Adipose tissue (tissue), 3 donors: ENCODE results near the gene MED14. TPM values are rescaled to one million over a fixed set of nuclear protein-coding genes. Genes with fewer than 3 reads are reported as not detected.
"Not testable (repeated sequence)": the region's sequence is repeated elsewhere in the genome, so short reads cannot be mapped to it uniquely, and the experiment has no call there.

ENCODE experiments used
- H3K27ac ChIP-seq: one replicate; pipeline ENCODE4 v1.5.1; 2013; ENCODE audit warnings: low read depth, low read length
- WGBS, 3 donors: extraction: QIAGEN DNeasy Blood & Tissue Kit; methylation state at CpG; one replicate each; pipeline ENCODE4 v1.1.7; 2013; 5-methylcytosine and 5-hydroxymethylcytosine counted together
- polyA plus RNA-seq, 3 donors: library from polyadenylated mRNA; stranded (reverse); fragments of 200-250 nt; gene quantifications; one replicate each; pipeline ENCODE4 v1.2.3, GENCODE V29; 2013
- donor health status: healthy with polysubstance abuse.
- donor health status: Bipolar disorder and iron deficiency.
- donor health status: healthy.

Gene MED14
- polyA plus RNA-seq, 3 donors, result 7.6 to 9.4 (median 8.8) TPM

DNA sequence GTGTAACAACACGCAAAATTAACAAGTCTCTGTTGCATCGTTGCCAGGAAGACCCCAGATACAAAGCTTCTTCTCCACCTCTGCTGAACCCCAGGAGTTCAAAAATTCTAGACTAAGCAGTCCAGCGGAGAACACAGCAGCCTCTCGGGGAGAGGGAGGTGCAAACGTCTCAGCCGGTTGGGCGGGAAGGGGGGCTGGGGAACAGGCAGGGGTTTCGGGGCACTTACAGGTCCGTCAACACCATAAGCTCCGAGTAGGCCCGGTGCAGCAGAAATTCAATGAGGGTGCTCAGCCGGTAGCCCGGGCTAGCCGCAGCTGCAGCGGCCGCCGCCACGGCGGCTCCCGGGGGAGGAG is 394 bp downstream of the MED14 start:
- 0 to 1% (median 1%) methylated on average over 13 to 20 of the region's 20 CpGs for WGBS, 3 donors

DNA sequence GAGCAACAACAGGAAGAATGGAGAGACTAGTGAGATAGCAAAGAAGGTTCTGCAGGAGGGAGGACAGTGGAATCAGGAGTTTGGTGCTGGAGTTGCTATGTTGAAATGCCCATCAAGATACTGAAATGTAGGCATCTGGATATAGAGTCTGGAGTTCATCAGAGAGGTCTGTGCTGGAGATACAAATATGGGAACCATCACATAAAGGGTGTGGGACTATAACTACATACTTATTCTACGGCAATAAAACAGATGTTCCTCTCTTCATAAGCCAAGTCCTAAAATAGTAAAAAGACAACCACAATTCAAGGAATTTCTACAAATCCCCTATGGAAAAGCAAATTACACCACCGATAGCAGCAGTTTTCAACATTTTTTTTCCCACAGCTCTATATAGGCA is 1.6 kb downstream of the MED14 start:
- WGBS, 3 donors, result 11 to 47% (median 30%) methylated on average over 2 of the region's 2 CpGs
- H3K27ac ChIP-seq, result no peak overlapping the region

More for the DNA sequence above, 394 bp downstream of the MED14 start:
- H3K27ac ChIP-seq, result peak overlapping the region; percentile 98

DNA sequence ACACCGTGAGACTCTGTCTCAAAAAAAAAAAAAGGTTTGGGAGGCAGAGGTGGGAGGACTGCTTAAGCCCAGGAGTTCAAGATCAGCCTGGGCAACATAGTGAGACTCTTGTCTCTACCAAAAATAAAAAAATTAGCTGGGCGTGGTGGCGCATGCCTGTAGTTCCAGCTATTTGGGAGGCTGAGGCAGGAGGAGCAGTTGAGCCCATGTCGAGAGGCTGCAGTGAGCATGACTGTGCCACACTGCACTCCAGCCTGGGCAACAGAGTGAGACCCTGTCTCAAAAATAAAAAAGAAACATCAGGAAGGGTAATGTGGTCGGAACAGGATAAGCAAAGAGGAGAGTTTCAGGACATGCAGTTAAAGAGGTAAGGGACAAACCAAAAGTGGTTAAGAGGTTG is 2.8 kb downstream of the MED14 start:
- WGBS, 3 donors, result 94 to 98% (median 94%) methylated on average over 5 of the region's 5 CpGs
- H3K27ac ChIP-seq, result not testable (repeated sequence)

DNA sequence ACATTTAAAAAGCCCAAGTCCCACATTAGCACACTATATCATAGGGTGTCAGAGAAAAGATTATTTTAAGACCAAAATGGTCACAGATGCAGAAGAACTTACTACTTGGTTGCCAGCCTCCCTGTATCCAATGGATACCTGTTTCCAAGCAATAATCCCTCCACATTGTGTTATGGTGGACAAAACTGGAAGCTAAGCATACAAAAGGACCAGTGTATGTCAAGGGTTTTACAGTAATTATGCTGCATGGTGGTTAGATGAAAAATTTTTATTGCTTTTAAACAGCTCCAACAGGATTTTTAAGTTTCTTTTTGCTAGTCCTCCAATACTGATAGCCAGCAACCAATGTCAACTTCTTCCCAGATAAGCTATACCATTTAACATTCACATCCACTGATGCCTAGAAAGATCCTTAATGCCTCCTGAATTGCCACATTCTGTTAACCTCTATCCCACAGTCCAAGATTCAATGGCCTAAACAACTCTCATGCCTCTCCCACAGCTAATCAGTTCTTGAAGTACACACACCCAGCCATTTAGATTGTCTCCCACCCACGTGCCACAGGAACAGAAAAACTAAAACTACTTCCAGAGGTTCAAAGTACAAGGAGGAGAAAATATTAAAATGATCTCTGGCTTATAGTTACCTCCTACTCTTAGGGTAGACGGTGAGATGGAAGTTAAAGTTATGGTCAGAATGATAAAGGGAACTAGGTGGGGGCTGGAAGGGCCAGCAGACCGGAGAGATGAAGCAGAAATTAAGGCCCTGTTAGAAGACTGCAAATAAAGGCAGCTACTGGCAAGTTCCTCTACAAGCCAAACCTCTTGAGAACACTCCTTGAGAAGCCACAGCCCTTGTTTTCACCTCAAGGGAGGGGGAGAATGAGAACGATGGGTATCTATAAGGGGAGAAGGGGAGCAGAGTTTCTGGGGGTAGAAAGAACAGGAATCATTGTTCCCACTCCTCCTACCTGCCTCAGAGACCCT is 5.5 kb downstream of the MED14 start:
- 26 to 46% (median 29%) methylated on average over 4 of the region's 4 CpGs for WGBS, 3 donors
- H3K27ac ChIP-seq, result no peak overlapping the region

DNA sequence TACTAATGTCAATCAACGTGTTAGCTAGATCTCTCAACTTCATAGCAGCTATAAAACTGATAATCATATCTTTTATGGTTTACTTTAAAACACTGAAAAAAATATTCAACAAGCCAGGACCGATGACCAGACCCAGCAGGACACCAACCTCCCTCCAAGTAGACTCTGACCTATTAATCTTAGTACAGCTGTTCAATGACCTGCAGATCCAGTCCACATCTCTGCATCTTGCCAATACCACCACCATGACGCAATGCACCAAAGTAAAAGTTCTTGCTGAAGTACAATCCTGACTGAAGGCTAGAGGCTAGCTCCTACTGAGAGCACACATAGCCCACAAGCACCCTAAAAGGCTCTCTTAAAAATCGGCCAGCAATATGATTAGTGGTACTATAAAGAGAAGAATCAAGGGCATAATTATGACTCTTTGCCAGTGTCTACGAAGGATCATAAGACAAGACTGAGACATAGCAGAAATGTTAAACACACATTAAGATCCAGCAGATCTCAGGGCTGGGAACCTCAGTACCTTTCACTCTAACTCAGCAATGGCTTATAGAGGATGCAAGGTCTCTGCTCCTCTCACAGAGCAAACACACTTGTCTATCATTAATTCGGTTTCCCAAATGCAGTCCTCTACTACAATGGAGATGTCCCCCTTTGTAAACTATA is 7.6 kb downstream of the MED14 start:
- no peak overlapping the region for H3K27ac ChIP-seq
- 76 to 93% (median 84%) methylated on average over 6 of the region's 6 CpGs for WGBS, 3 donors

DNA sequence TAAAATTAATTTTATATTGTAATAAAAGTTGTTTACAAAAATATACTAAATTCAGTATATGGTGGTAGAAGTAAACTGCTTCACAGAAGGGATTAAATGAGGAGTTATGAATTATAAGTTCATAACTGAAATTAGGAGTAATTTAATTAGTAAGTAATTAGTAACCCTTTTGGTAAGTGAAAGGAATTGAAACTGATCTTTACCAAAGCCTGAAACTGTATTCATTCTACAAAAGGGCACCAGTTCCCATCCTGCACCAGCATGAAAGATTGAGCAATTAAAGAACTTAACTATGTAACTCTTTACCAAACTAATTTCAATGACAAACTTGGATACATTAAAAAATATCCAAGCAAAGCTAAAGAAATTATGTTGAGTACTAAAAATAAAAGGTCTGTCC is 8.2 kb downstream of the MED14 start:
- no peak overlapping the region for H3K27ac ChIP-seq

DNA sequence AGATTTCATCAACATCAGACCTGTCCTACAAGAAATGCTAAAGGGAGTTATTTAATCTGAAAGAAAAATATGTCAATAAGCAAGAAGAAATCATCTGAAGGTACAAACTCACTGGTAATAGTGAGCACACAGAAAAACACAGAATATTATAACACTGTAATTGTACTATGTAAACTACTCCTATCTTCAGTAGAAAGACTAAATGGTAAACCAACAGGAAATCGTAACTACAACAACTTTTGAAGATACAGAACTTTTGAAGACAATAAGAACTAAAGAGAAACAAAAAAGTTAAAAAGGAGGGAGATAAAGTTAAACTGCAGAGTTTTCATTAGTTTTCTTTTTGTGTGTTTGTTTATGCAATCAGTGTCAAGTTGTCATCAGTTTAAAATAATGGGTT is 12.4 kb downstream of the MED14 start:
- H3K27ac ChIP-seq, result no peak overlapping the region
- 89 to 95% (median 91%) methylated on average over 1 of the region's 1 CpG for WGBS, 3 donors

DNA sequence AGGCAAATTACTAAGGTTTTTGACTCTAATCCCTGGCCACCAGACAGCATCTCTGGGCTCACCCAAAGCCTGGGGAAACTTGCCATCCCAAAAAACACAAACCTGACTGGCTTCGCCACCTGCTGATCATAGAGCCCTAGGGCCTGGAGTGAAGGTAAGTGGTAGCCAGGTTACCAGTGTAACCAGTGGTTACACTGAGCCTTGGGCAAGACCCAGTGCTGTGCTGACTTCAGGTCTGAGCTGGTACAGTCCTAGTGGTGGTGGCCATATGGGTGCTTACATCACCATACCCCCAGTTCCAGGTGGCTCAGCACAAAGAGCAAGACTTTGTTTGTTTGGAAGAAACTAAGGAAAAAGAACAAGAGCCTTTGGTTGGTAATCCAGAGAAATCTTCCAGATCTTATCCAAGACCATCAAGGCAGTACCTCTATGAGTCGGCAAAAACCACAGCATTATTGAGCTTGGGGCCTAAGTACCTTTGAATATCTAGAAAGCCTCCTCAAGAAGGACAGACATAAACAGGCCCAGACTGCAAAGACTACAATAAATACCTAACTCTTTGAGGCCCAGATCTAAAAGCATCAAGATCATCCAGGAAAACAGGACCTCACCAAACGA is 13.7 kb downstream of the MED14 start:
- WGBS, 3 donors, result 86 to 95% (median 92%) methylated on average over 3 of the region's 3 CpGs

DNA sequence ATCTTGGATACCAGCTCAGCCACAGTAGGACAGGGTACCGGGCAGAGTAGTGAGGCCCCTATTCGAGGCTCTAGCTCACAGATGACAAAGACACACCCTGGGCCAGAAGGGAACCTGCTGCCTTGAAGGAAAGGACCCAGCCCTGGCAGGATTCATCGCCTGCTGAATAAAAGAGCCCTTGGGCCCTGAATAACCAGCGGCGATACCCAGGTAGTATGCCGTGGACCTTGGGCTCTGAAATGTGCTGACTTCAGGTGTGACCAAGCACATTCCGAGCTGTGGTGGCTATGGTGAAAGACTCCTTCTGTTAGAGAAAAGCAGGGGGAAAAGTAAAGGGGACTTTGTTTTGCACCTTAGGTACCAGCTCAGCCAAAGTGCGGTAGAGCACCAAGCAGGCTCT is 14.6 kb downstream of the MED14 start:
- WGBS, 3 donors, result 95 to 96% (median 95%) methylated on average over 8 of the region's 8 CpGs
- H3K27ac ChIP-seq, result no peak overlapping the region

More for the DNA sequence above, 13.7 kb downstream of the MED14 start:
- H3K27ac ChIP-seq, result no peak overlapping the region

DNA sequence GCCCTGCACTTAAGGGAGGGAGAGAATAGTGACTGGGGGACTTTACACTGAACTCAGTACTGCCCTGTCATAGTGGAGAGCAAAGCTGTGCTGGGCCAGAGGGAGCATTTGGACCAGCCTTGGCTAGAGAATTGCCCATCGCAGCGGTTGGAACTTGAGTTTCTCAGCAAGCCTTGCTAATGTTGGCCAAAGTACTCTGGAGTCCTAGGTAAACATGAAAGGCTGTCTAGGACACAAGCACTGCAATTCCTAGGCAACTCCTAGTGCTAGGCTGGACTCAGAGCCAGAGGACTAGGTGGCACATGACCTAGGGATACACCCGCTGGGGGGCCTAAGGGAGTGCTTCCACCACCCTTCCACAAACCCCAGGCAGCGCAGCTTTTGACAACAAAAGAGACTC is 15.0 kb downstream of the MED14 start:
- 86 to 100% (median 91%) methylated on average over 4 of the region's 4 CpGs for WGBS, 3 donors
- H3K27ac ChIP-seq, result no peak overlapping the region

DNA sequence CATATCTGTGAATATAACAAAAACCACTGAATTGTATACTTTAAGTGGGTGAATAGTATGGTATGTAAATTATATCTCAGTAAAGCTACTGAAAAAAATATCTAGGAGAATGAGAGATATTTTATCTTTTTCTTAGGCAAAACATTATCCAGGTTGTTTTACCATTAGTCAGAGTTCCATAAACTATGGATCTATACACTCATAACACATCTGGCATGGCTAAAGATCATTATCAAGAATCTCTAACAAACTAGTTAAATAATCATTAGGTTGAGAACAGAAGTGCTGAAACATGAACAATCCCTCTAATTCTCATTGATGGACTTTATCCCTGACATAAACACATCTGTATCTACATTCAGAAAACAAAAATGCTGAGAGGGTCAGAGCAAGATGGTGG is 15.6 kb downstream of the MED14 start:
- no peak overlapping the region for H3K27ac ChIP-seq

DNA sequence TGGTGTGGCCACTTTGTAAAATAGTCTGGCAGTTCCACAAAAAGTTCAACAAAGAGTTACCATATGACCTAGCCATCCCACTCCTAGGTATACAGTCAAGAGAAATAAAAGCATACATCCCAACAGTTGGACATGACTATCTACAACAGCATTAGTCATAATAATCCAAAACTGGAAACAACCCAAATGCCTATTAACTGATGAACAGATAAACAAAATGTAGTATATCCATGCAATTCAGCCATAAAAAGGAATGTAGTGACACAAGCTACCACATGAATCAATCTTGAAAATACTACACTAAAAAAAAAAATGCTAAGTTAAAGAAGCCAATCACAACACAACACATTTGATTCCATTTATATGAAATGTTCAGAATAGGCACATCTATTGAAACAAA is 16.1 kb downstream of the MED14 start:
- H3K27ac ChIP-seq, result no peak overlapping the region

DNA sequence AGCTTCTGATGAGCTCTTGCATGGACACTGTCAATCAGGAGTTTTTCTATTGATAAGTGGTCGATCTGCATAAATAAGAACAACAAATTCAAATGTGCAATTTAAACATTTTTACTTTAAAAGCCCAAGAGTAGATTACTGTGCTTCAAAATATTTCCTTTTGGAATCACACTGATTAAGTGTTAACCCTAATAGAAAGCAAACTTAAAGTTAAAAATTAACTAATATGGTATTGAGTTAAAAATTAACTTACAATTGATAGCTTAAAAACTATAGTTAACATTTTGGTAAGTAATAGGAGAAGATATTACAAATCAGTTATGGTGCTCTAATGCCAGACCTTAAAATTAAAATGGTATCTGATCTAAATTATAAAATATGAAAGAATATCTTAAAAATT is 25.9 kb downstream of the MED14 start:
- WGBS, 3 donors, result 28 to 95% (median 82%) methylated on average over 1 of the region's 1 CpG
- H3K27ac ChIP-seq, result no peak overlapping the region

DNA sequence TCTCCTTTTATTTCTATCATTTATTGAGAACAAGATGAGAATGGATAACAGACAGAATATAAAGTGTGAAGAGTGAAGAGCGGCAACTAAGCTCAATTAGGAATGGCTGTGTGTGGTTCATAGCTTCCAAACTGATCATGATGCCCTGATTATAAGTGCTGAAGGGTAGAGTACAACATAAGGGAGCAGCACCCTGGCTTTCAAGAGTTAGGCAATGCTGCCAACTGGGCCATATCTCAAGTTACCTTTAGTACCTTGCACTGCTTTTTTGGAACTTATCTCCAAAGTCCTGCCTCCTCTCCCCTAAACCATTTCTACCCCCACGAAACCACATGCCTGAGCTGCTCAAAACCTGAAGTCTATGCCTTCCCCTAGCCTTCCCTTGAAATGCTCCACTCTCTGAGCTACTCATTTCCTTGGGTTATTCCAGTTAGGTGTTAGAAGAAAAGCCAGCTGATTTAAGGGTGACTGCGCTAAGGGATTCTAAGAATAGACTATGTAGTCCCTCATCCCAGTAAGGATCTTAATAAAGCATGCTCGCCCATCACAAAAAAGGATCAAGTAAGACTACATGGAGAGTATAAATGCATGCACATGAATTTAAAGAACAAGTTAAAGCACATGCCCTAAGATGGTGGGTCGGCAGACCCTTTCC is 29.6 kb downstream of the MED14 start:
- H3K27ac ChIP-seq, result no peak overlapping the region
- WGBS, 3 donors, result 89 to 95% (median 93%) methylated on average over 5 of the region's 5 CpGs

DNA sequence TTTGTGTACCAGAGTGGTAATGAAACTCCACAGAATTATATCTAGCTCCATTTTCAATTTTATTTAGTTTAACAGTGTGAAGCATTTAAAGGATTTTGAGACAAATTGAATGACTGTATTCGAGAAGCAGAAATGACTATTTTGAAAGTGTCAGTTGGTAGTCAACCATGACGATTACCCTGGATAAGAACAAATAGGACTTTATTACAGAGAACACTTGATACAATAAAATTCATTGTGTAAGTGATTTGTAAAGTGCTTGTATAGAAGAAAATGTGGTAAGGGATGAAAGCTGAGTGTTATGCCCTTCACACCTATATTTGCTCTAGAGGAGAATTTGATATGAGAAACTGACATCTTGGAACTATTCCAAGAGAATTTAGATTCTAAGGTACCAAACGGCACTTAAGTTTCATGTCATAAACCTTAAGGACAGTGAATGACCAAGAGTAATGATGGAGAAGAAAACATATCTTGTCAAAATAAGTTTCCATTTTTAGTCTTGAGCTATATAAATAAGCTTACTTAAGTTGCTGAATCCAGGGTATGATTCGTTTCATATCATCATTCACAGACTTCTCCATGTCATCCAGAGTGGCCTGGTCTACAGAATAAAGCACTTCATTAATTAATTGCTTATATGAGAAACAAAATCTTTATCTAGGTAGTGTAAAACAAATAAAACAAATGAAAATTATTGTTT is 34.6 kb downstream of the MED14 start:
- WGBS, 3 donors, result 63 to 87% (median 86%) methylated on average over 4 of the region's 4 CpGs
- no peak overlapping the region for H3K27ac ChIP-seq

DNA sequence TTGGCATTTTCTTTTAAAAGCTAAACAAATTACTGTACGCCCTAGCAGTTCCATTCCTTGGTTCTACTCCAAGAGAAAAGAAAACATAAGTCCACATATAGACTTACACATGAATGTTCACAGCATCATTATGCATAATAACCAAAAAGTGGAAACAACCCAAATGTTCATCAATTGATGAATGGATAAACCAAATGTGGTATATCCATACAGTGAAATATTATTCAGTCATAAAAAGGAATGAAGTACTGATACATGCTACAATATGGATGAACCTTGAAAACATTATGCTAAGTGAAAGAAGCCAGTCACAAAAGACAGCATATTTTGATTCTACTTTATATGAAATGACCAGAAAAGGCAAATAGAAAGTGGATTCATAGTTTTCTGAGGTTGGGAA is 36.5 kb downstream of the MED14 start:
- WGBS, 3 donors, result 92 to 100% (median 93%) methylated on average over 1 of the region's 1 CpG
- no peak overlapping the region for H3K27ac ChIP-seq

DNA sequence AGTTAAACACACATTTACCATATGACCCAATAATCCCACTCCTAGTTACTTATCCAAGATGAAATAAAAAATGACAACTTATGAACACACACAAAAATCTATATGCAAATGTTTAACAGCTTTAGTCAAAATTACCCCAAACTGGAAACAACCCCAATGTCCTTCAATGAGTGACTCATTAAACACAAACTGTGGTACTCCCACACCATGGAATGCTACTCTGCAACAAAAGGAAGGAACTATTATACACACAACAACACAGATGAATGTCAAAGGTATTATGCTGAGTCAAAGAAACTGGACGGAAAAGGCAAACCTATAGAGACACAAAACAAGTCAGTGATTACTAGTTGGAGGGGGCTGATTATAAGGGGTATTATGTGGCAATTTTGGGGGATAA is 40.5 kb downstream of the MED14 start:
- H3K27ac ChIP-seq, result no peak overlapping the region
- whole genome bisulfite sequencing, 3 donors, result 80 to 93% (median 87%) methylated on average over 1 of the region's 1 CpG

DNA sequence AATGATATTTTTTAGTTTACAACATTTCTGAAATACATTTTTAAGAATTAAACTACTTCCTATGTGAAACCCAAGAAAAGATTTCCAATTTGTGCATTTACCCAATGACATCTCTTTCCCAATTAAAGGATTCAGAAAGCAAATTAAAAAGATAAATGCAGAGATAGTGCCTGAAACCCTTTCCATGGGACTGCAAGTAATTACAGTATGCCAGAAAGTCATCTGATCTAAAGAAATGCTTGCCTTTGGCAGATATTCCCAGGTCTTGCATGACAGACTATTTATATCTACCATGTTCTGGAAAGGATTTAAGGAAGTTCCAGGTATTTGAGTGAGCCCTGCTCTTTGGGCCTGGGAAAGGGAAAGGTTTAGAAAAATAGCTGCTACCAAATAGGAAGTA is 46.4 kb downstream of the MED14 start:
- no peak overlapping the region for H3K27ac ChIP-seq

DNA sequence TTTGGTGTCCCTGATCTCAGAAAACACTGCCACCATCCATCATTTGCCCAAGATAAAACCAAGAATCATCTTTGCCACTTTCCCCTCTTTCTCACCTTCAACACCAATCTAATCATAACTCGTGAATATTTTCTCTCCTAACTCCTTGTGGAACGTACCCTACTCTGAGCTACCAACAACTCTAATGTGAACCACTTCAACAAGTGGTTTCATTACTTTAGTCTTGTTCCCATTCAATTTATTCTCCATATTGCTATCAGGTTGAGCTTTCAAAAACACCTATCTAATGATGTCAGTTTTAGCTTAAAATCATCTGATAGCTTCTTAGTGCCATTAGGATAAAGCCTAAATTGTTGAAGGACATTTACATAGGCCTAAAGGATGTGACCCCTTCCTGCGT is 48.2 kb downstream of the MED14 start:
- WGBS, 3 donors, result 91 to 96% (median 92%) methylated on average over 3 of the region's 3 CpGs
- no peak overlapping the region for H3K27ac ChIP-seq
